ENCODE data around the gene DNAH10.

Gene DNAH10

DNA sequence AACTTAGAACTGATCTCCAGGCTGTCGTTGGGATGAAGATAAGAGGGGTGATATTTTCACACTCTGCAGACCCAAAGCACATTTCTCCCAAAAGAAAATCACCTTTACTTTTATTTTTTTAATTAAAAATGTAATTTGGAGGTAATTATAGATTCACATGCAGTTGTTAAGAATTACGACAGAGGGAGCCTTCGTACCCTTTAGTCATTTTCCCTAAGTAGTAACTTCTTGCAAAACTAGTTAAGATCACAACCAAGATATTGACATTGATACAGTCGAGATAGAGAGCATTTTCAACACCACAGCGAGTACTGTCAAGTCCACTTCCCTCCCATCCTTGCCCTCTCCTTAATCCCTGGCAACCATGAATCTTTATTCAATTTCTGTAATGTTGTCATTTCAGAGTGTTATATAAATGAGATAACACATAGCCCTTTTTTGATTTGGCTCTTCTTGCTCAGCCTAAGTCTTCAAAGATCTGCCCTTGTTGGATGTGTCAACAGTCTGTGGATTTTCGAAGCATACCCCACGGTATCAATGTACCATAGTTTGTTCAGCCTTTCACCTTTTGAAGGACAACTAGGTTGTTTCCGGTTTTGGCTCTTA, 39.6 kb downstream of the DNAH10 start:
- Histone ChIP-seq H3K36me3 (ENCODE audit: insufficient read depth, low read length) (no peaks in the 10 kb centered on the region), H3K4me3 (ENCODE audit: low read depth in 1 of 2, low read length in 2 of 2) (no peak overlapping the region), H3K27ac (ENCODE audit: low read depth, low read length) (no peak overlapping the region), H3K27me3 (ENCODE audit: control insufficient read depth in 1 of 2, insufficient read depth in 2 of 2, low read length in 2 of 2) (no peaks in the 10 kb centered on the region), H3K9ac (ENCODE audit: low read length) (no peak overlapping the region), H3K9me3 (ENCODE audit: low read length) (no peaks in the 10 kb centered on the region), H3K4me1 (ENCODE audit: insufficient read depth, low read length) (no peaks in the 10 kb centered on the region)

DNA sequence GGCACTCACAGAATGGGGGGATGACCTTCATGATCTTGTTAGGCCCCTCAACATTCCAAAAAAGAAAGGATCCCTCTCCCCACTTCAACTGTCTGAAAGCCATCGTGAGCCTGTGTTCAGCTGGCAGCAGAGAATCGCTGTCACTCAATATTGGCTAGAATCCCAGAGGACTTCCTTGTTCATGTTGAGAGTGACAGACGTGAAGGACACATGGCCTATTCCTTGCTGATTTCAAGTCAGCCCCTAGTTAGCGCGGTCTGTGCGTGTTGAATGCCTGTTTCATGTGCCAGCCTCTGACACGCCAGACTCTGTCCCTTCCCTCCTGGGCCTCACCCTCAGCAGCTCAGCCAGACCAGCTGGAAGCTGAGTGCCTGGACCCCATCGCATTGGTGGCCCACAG, 43.1 kb downstream of the DNAH10 start:
- Histone ChIP-seq H3K9me3 (ENCODE audit: low read length) (no peaks in the 10 kb centered on the region), H3K36me3 (ENCODE audit: insufficient read depth, low read length) (no peaks in the 10 kb centered on the region), H3K27me3 (ENCODE audit: control insufficient read depth in 1 of 2, insufficient read depth in 2 of 2, low read length in 2 of 2) (no peaks in the 10 kb centered on the region), H3K4me1 (ENCODE audit: insufficient read depth, low read length) (no peaks in the 10 kb centered on the region), H3K4me3 (ENCODE audit: low read depth in 1 of 2, low read length in 2 of 2) (no peak overlapping the region), H3K27ac (ENCODE audit: low read depth, low read length) (no peak overlapping the region), H3K9ac (ENCODE audit: low read length) (no peak overlapping the region)

DNA sequence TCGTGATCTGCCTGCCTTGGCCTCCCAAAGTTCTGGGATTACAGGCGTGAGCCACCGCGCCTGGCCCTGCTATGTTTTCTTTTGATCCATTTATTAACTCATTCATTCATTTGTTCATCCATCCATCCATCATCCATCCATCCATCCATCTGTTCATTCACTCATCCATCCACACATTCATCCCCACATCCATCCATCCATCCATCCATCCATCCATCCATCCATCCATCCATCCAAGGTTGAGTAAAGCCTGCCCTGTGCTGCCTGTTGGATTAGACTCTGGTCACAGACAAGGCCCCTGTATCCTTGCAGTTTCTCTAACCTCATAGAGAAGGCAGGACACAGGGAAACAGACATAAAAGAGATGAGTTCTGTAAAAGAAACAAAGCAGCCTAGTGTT, 44.9 kb downstream of the DNAH10 start:
- no peak overlapping the region for H3K9ac ChIP-seq (ENCODE audit: low read length)
- no peaks in the 10 kb centered on the region for H3K9me3 ChIP-seq (ENCODE audit: low read length)
- H3K4me3 ChIP-seq (ENCODE audit: low read depth in 1 of 2, low read length in 2 of 2), result no peak overlapping the region

DNA sequence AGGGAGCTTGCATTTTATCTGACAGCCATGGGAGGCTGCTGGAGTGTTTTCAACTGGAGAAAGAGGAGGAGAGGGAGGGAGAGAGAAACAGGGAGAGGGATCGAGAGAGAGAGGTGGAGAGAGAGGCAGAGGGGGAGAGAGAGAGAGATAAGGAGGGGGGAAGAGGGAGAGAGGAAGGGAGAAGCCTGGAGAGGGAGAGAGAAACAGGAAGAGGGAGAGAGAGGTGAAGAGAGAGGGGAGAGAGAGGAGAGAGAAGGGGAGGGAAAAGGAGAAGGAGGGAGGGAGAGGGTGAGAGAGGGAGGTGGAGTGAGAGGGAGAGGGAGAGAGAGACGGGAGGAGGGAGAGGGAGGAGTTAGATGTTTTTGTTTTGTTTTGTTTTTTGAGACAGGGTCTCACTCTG, 45.6 kb downstream of the DNAH10 start:
- H3K9me3 ChIP-seq (ENCODE audit: low read length), result no peaks in the 10 kb centered on the region
- no peak overlapping the region for H3K9ac ChIP-seq (ENCODE audit: low read length)
- H3K36me3 ChIP-seq (ENCODE audit: insufficient read depth, low read length), result no peaks in the 10 kb centered on the region
- H3K4me1 ChIP-seq (ENCODE audit: insufficient read depth, low read length), result no peaks in the 10 kb centered on the region
- no peak overlapping the region for H3K27ac ChIP-seq (ENCODE audit: low read depth, low read length)
- H3K27me3 ChIP-seq (ENCODE audit: control insufficient read depth in 1 of 2, insufficient read depth in 2 of 2, low read length in 2 of 2), result no peaks in the 10 kb centered on the region
- no peak overlapping the region for H3K4me3 ChIP-seq (ENCODE audit: low read depth in 1 of 2, low read length in 2 of 2)

More for the DNA sequence above, 44.9 kb downstream of the DNAH10 start:
- Histone ChIP-seq H3K4me1 (ENCODE audit: insufficient read depth, low read length) (no peaks in the 10 kb centered on the region), H3K27ac (ENCODE audit: low read depth, low read length) (no peak overlapping the region), H3K36me3 (ENCODE audit: insufficient read depth, low read length) (no peaks in the 10 kb centered on the region), H3K27me3 (ENCODE audit: control insufficient read depth in 1 of 2, insufficient read depth in 2 of 2, low read length in 2 of 2) (no peaks in the 10 kb centered on the region)

DNA sequence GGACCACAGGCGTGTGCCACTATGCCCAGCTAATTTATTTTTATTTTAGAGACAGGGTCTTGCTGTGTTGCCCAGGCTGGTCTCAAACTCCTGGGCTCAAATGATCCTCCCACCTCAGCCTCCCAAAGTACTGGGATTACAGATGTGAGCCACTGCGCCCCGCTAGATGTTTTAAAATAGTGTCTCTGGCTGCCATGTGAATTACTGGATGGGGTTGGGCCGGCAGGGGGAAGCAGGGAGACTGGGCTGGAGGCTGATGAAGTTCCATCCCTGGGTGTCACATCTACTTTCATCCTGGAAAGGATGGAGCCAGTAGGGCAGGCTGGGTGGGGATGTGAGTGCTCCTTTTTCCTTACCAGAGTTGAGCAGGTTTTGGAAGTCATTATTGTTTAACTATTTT, 46.1 kb downstream of the DNAH10 start:
- H3K36me3 ChIP-seq (ENCODE audit: insufficient read depth, low read length), result no peaks in the 10 kb centered on the region
- no peaks in the 10 kb centered on the region for H3K4me1 ChIP-seq (ENCODE audit: insufficient read depth, low read length)
- no peak overlapping the region for H3K9ac ChIP-seq (ENCODE audit: low read length)

DNA sequence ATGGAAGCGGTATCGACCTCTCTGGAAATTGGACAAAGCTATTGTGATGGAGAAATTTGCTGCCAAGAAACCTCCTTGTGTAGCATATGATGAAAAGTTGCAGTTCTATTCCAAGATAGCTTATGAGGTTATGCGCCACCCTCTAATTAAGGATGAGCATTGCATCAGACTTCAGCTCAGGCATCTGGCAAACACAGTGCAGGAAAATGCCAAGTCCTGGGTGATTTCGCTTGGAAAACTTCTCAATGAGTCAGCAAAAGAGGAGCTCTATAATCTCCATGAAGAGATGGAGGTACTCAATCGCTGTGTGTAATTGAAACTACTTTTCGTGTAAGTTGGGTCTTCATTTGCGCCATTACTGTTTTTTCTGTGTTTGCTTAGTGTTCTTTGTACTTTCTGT, 51.2 kb downstream of the DNAH10 start:
- H3K27ac ChIP-seq (ENCODE audit: low read depth, low read length), result no peak overlapping the region
- H3K9me3 ChIP-seq (ENCODE audit: low read length), result peaks cover 4% of the 10 kb centered on the region
- H3K4me3 ChIP-seq (ENCODE audit: low read depth in 1 of 2, low read length in 2 of 2), result no peak overlapping the region
- H3K9ac ChIP-seq (ENCODE audit: low read length), result no peak overlapping the region
- H3K36me3 ChIP-seq (ENCODE audit: insufficient read depth, low read length), result no peaks in the 10 kb centered on the region
- H3K4me1 ChIP-seq (ENCODE audit: insufficient read depth, low read length), result no peaks in the 10 kb centered on the region
- H3K27me3 ChIP-seq (ENCODE audit: control insufficient read depth in 1 of 2, insufficient read depth in 2 of 2, low read length in 2 of 2), result no peaks in the 10 kb centered on the region

More for the DNA sequence above, 46.1 kb downstream of the DNAH10 start:
- Histone ChIP-seq H3K9me3 (ENCODE audit: low read length) (no peaks in the 10 kb centered on the region), H3K27me3 (ENCODE audit: control insufficient read depth in 1 of 2, insufficient read depth in 2 of 2, low read length in 2 of 2) (no peaks in the 10 kb centered on the region), H3K27ac (ENCODE audit: low read depth, low read length) (no peak overlapping the region), H3K4me3 (ENCODE audit: low read depth in 1 of 2, low read length in 2 of 2) (no peak overlapping the region)

DNA sequence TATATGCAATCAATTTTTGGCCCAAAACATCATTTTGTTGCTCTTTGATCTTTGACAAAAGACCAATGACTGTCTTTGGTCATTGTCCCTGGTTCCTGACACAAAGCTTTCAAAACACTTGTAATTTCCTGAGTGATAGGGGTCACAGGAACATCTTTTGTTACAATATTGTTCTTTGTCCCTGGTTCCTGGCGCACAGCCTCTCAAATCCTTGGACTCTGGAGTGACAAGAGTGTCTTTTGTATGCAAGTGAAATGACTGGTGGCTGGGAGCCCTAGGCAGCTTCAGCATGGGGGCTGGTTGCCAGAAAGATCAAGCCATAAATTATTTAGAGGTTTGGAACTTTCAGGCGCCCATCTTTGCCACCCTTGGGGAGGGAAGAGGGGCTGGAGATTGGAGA, 53.9 kb downstream of the DNAH10 start:
- Histone ChIP-seq H3K4me3 (ENCODE audit: low read depth in 1 of 2, low read length in 2 of 2) (no peak overlapping the region), H3K36me3 (ENCODE audit: insufficient read depth, low read length) (no peaks in the 10 kb centered on the region), H3K9me3 (ENCODE audit: low read length) (peaks cover 4% of the 10 kb centered on the region), H3K9ac (ENCODE audit: low read length) (no peak overlapping the region), H3K4me1 (ENCODE audit: insufficient read depth, low read length) (no peaks in the 10 kb centered on the region), H3K27me3 (ENCODE audit: control insufficient read depth in 1 of 2, insufficient read depth in 2 of 2, low read length in 2 of 2) (no peaks in the 10 kb centered on the region), H3K27ac (ENCODE audit: low read depth, low read length) (no peak overlapping the region)

DNA sequence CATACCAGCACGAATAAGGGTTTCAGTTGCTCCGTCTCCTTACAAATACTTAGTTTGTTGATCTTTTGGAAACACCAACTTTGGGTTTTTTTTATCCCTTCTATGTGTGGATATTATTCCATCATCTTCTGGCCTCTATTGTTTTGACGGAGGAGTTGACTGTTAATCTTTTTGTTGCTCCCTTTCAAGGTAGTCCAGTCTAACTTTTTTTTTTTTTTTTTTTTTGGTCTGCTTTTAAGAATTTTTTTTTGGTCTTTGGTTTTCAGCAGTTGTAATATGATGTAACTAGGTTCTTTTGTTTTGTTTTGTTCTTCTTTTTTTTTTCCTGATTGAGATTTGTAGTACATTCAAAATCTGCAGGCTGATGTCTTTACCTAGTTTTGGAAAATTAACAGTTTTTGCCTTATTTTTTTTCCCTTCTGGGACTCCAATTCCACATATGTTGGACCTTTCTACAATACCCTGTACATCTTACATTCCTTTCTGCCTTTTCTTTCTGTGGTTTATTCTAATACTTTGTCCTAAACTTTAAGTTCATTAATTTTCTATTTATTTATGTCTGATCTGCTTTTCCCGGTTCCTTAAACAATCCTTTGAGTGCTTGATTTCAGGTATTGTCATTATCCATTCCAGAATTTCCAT, 54.9 kb downstream of the DNAH10 start:
- Histone ChIP-seq H3K9ac (ENCODE audit: low read length) (no peak overlapping the region), H3K9me3 (ENCODE audit: low read length) (peaks cover 4% of the 10 kb centered on the region), H3K27me3 (ENCODE audit: control insufficient read depth in 1 of 2, insufficient read depth in 2 of 2, low read length in 2 of 2) (no peaks in the 10 kb centered on the region), H3K36me3 (ENCODE audit: insufficient read depth, low read length) (no peaks in the 10 kb centered on the region), H3K4me3 (ENCODE audit: low read depth in 1 of 2, low read length in 2 of 2) (no peak overlapping the region), H3K27ac (ENCODE audit: low read depth, low read length) (no peak overlapping the region), H3K4me1 (ENCODE audit: insufficient read depth, low read length) (no peaks in the 10 kb centered on the region)

DNA sequence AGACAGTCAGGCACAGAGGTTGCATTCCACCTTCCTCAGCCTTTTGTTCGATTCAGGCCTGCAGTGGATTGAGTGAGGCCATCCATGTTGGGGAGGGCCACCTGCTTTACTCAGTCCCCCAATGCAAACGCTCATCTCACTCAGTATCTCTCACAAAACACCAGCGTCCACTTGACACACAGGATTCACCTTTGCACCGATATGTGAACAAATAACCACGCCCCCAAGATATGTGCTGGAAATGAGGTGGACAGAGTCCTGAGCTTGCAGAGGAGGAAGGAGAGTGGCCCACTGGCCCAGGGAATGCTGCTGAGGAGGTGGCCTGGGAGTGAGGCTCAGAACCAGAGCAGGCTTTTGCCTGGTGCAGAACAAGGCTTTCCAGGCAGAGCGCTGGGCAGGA, 60.7 kb downstream of the DNAH10 start:
- Histone ChIP-seq H3K4me1 (ENCODE audit: insufficient read depth, low read length) (no peaks in the 10 kb centered on the region), H3K27ac (ENCODE audit: low read depth, low read length) (no peak overlapping the region), H3K36me3 (ENCODE audit: insufficient read depth, low read length) (no peaks in the 10 kb centered on the region), H3K27me3 (ENCODE audit: control insufficient read depth in 1 of 2, insufficient read depth in 2 of 2, low read length in 2 of 2) (no peaks in the 10 kb centered on the region), H3K4me3 (ENCODE audit: low read depth in 1 of 2, low read length in 2 of 2) (no peak overlapping the region), H3K9me3 (ENCODE audit: low read length) (no peaks in the 10 kb centered on the region), H3K9ac (ENCODE audit: low read length) (no peak overlapping the region)

DNA sequence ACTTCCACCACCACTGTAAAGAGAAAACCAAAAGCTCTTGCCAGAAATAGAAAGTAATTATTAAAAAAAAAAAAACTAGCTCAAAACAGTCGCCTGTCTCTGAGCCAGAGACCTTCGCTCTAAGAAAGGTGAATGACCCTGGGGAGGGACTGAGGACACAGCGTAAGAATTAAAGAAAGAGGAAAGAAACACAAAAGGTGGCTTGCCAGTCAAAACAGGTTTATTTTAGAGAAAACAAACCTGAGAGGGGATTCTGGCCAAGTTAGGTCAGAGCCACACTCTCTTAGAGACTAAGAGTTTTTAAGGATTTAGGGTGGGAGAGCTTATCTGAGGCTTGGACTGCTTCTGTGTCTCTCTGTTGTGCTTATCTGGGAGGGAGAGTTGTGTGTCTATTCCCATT, 66.0 kb downstream of the DNAH10 start:
- no peaks in the 10 kb centered on the region for H3K4me1 ChIP-seq (ENCODE audit: insufficient read depth, low read length)
- H3K4me3 ChIP-seq (ENCODE audit: low read depth in 1 of 2, low read length in 2 of 2), result no peak overlapping the region
- H3K9me3 ChIP-seq (ENCODE audit: low read length), result no peaks in the 10 kb centered on the region
- H3K9ac ChIP-seq (ENCODE audit: low read length), result no peak overlapping the region
- H3K36me3 ChIP-seq (ENCODE audit: insufficient read depth, low read length), result no peaks in the 10 kb centered on the region
- H3K27ac ChIP-seq (ENCODE audit: low read depth, low read length), result no peak overlapping the region
- H3K27me3 ChIP-seq (ENCODE audit: control insufficient read depth in 1 of 2, insufficient read depth in 2 of 2, low read length in 2 of 2), result no peaks in the 10 kb centered on the region

DNA sequence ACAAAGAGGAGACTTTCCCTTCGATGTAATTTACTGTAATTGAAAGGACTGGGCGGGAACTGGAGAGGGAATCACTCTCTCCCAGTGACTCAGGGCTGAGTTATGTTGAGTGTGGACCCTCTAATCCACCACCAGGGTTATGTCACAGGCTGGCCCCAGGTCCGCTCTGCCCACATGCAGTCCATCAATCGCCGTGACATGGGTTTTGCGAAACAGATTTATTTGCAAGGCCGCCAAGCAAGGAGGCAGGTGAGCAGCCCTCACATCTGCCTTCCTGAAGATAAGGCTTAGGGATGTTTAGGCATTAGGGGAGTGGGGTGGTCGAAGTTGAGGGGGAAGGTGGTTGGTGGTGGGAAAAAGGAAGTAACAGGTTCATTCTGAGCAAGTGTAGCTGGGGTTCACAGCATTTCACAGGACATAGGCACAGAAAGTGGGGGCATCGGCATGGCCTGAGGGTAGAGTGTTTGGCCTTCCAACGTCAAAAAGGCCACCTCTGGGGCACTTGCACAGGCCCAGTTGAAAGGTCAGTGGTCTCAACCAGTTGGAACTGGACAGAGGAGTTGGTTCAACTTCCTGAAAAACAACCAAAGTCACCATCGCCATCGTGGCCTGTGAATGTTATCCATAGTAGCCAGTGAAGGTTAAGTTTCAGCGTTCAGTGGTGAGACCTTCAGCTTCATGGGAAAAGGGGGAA, 66.9 kb downstream of the DNAH10 start:
- Histone ChIP-seq H3K9ac (ENCODE audit: low read length) (no peak overlapping the region), H3K27ac (ENCODE audit: low read depth, low read length) (no peak overlapping the region), H3K27me3 (ENCODE audit: control insufficient read depth in 1 of 2, insufficient read depth in 2 of 2, low read length in 2 of 2) (no peaks in the 10 kb centered on the region), H3K4me3 (ENCODE audit: low read depth in 1 of 2, low read length in 2 of 2) (no peak overlapping the region), H3K36me3 (ENCODE audit: insufficient read depth, low read length) (no peaks in the 10 kb centered on the region), H3K9me3 (ENCODE audit: low read length) (no peaks in the 10 kb centered on the region), H3K4me1 (ENCODE audit: insufficient read depth, low read length) (no peaks in the 10 kb centered on the region)

DNA sequence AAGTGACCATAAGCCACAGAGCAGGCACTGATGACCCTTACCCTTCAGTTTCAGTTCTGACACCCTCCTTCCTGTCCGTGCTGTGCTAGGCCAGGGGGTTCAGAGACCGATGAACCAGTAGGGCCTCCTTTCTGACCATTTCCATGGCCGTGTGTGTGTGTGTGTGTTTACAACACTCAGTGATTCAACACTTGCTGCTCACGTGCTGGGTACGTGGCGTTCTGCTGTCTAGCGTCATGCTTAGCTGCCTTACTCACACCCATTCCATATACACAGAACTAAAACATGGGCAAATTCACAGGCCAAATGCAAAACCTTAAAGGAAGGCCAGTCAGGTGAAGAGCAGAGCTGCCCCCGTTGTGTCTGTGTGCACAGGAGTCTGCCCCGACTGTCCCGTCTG, 67.5 kb downstream of the DNAH10 start:
- no peak overlapping the region for H3K4me3 ChIP-seq (ENCODE audit: low read depth in 1 of 2, low read length in 2 of 2)
- H3K4me1 ChIP-seq (ENCODE audit: insufficient read depth, low read length), result no peaks in the 10 kb centered on the region
- no peaks in the 10 kb centered on the region for H3K27me3 ChIP-seq (ENCODE audit: control insufficient read depth in 1 of 2, insufficient read depth in 2 of 2, low read length in 2 of 2)
- no peak overlapping the region for H3K27ac ChIP-seq (ENCODE audit: low read depth, low read length)
- no peaks in the 10 kb centered on the region for H3K9me3 ChIP-seq (ENCODE audit: low read length)
- H3K36me3 ChIP-seq (ENCODE audit: insufficient read depth, low read length), result no peaks in the 10 kb centered on the region
- no peak overlapping the region for H3K9ac ChIP-seq (ENCODE audit: low read length)
